Sigmoid colon (tissue), 4 donors: ENCODE data around the gene PRR30.

ENCODE experiments used
- POLR2A ChIP-seq, 2 donors: fragments of 450-650 bp; IDR thresholded peaks; one replicate each; pipeline ENCODE4 v1.6.1; 2016; ENCODE audit warnings: antibody characterized with exemption in 2 of 2, mild to moderate bottlenecking in 2 of 2, moderate library complexity in 2 of 2
- POLR2AphosphoS5 ChIP-seq, 4 donors: sonication (generic); formaldehyde crosslinking; IDR thresholded peaks; one replicate each; pipeline ENCODE4 v1.6.1; 2017; ENCODE audit warnings: antibody characterized with exemption in 4 of 4

DNA sequence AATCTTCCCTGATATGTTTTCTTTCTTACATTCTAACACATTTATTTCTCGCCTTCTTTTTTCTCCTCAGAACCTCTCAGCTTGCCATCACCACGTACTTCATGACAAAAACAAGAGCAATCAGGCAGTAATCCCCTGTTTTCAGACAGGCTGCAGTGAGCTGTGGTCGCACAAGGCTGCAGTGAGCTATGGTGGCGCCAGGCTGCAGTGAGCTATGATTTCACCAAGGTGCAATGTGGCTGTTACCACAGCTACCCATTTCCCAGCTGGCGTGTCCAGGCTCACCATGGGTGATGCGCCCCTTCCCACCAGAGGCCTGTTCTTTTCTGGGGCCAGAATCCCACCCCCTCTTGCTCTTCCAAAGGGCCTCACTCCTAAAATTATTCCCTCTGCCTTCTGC is 35.4 kb upstream of the PRR30 start:
- TF ChIP-seq POLR2AphosphoS5 (IDR thresholded peaks at IDR 0.05) (no peak), POLR2A (IDR thresholded peaks at IDR 0.05) (no peak)
